Measurements from ENCODE around the gene MAN2B2. TPM values are rescaled to one million over a fixed set of nuclear protein-coding genes. Genes with fewer than 3 reads are reported as not detected.
A peak's percentile ranks its signal among the peaks of the same experiment; 100 is the strongest.

MAN2B2 gene
- total RNA-seq, 1 experiment from 2014 or later: 5.9 TPM

- DNase-seq: no peak
- Histone ChIP-seq H3K23me2 (ENCODE audit: insufficient read length, low read depth, low read length, poor library complexity, severe bottlenecking) (peaks cover 14% of the 10 kb centered on the region), H3K23ac (ENCODE audit: insufficient read length, low read depth, low read length) (no peak overlapping the region), H4K20me1 (ENCODE audit: control insufficient read depth, insufficient read depth, insufficient read length) (no peaks in the 10 kb centered on the region), H2BK15ac (ENCODE audit: low read depth, low read length) (no peak overlapping the region), H3T11ph (ENCODE audit: low read length) (no peak overlapping the region), H3K27me3 (ENCODE audit: insufficient read depth, low read length) (no peaks in the 10 kb centered on the region), H3K27ac (ENCODE audit: insufficient read length, low read depth, low read length) (peak overlapping the region; percentile 51), H3K14ac (ENCODE audit: insufficient read depth, low read length) (peak overlapping the region; percentile 95), H2BK120ac (ENCODE audit: low read depth, low read length, poor library complexity, severe bottlenecking) (no peak overlapping the region), H3K56ac (ENCODE audit: insufficient read length, low read depth, low read length) (no peak overlapping the region), H2BK12ac (ENCODE audit: insufficient read length, low read depth, low read length) (no peak overlapping the region), H2BK5ac (ENCODE audit: insufficient read length, low read length) (no peak overlapping the region), H2AK5ac (ENCODE audit: insufficient read length, low read length) (no peak overlapping the region), H4K5ac (ENCODE audit: insufficient read length, low read depth, low read length) (no peak overlapping the region), H3K4me2 (ENCODE audit: insufficient read depth, insufficient read length, low read length) (peak overlapping the region; percentile 95), H3K9ac (ENCODE audit: extremely low read depth, insufficient read length, low read length) (peak overlapping the region; percentile 95), H3K18ac (ENCODE audit: insufficient read length, low read depth, low read length) (peak overlapping the region; percentile 79), H3K9me3 (ENCODE audit: control insufficient read depth, low read depth, low read length) (no peaks in the 10 kb centered on the region), H2AFZ (ENCODE audit: low read length) (no peak overlapping the region), H3K79me2 (ENCODE audit: insufficient read depth, low read length) (peaks cover 10% of the 10 kb centered on the region), H3K4me1 (ENCODE audit: insufficient read depth, low read length) (no peaks in the 10 kb centered on the region), H4K91ac (ENCODE audit: insufficient read length, low read depth, low read length) (no peak overlapping the region), H3K79me1 (ENCODE audit: insufficient read depth, low read depth, low read length, poor library complexity, severe bottlenecking) (peaks cover 8% of the 10 kb centered on the region), H4K8ac (replicated peaks; ENCODE audit: insufficient read length, low read depth, low read length) (no peak overlapping the region), H3K4ac (ENCODE audit: low read depth, low read length) (no peak overlapping the region), H2BK20ac (ENCODE audit: low read depth, low read length, poor library complexity, severe bottlenecking) (no peak overlapping the region)
- H3K27ac Mint-ChIP-seq: peak overlapping the region; percentile 99
- H3K4me1 Mint-ChIP-seq: peaks cover 19 to 24% of the 10 kb centered on the region in 2 experiments
- peaks cover 2 to 3% of the 10 kb centered on the region in 2 experiments; a peak in 1 of 5 replicates for H3K9me3 Mint-ChIP-seq
- peak overlapping the region; percentile 99 to 100 for H3K4me3 Mint-ChIP-seq
- H3K27me3 Mint-ChIP-seq (ENCODE audit: low read depth): peaks cover 1% of the 10 kb centered on the region; the same call in 1 of the 2 replicates
- H3K36me3 Mint-ChIP-seq (ENCODE audit: insufficient read depth in 1 of 3, low read depth in 3 of 3): peaks cover 22 to 26% (median 25%) of the 10 kb centered on the region in 3 experiments
- no CpG with 5 or more reads among the region's 50 CpGs for WGBS (ENCODE audit: extremely low coverage, insufficient read length, low lambda C conversion rate)
- no peak for TF ChIP-seq CTCF (conservative IDR thresholded peaks at IDR 0.05)
Observed at GRCh38 chr4:6641164-6641970, 66.4 kb downstream of the MAN2B2 start.

Measured in H9 (cell line).